Endothelial cell (in vitro differentiated cells): ENCODE results near the gene PAN2. TPM values are rescaled to one million over a fixed set of nuclear protein-coding genes. Genes with fewer than 3 reads are reported as not detected.

Experiments used
- DNase-seq: peaks from one replicate; pipeline ENCODE4 v3.0.0; 2021; ENCODE audit warnings: low spot score
- H3K27ac Mint-ChIP-seq: one replicate; pipeline ENCODE4 v1.8.0; 2021; ENCODE audit warnings: mixed read lengths, inconsistent platforms; ENCODE audit not compliant: unreplicated experiment
- H3K27me3 Mint-ChIP-seq: one replicate; pipeline ENCODE4 v1.8.0; 2021; ENCODE audit warnings: mild to moderate bottlenecking, moderate library complexity, mixed read lengths, inconsistent platforms; ENCODE audit not compliant: unreplicated experiment
- H3K36me3 Mint-ChIP-seq: one replicate; pipeline ENCODE4 v1.8.0; 2021; ENCODE audit warnings: mild to moderate bottlenecking, low read depth, mixed read lengths, inconsistent platforms; ENCODE audit not compliant: unreplicated experiment
- H3K4me1 Mint-ChIP-seq: one replicate; pipeline ENCODE4 v1.8.0; 2021; ENCODE audit warnings: mild to moderate bottlenecking, mixed read lengths, inconsistent platforms; ENCODE audit not compliant: unreplicated experiment
- H3K4me3 Mint-ChIP-seq: one replicate; pipeline ENCODE4 v1.8.0; 2021; ENCODE audit warnings: mild to moderate bottlenecking, mixed read lengths, inconsistent platforms; ENCODE audit not compliant: unreplicated experiment
- H3K9me3 Mint-ChIP-seq: one replicate; pipeline ENCODE4 v1.8.0; 2021; ENCODE audit warnings: mixed read lengths, inconsistent platforms; ENCODE audit not compliant: unreplicated experiment
- total RNA-seq: library from RNA; stranded (reverse); fragmentation: NEBNext Ultra II Directional; extraction: Animal tissue kit (Norgen Biotek cat#: 25700); gene quantifications from one replicate; pipeline ENCODE4 v1.2.1, GENCODE V29; 2021; ENCODE audit not compliant: unreplicated experiment
- TF ChIP-seq, protein P1 (sequence below): fragments of 200-600 bp; sonication (generic); IDR thresholded peaks from one replicate; pipeline ENCODE4 v1.5.0; 2021; ENCODE audit warnings: antibody characterized with exemption; ENCODE audit not compliant: unreplicated experiment

PAN2 gene
- total RNA-seq, 1 donor from 2014 or later = 55.7 TPM

DNA sequence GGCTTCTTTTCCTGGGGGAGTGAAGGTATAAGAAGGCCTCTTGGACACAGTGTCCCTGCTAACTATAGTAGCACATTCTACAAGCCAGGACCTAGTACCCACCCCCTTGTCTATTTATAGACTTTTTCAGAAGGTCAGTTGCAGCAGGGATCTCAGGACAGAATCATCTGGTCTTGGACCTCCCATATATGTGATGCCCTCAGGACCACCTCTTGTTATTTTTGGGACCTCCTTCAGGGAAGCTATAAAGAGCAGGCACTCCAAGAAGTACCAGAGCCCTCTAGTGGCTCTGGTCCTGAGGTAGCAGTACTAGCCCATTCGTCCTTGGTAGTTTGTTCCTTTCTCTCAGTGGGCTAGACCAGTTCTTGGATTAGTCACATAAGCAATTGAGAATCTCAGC lies 62.8 kb downstream of the PAN2 start:
- Mint-ChIP-seq H3K36me3 (peaks cover 42% of the 10 kb centered on the region), H3K9me3 (no peaks in the 10 kb centered on the region), H3K4me3 (peak overlapping the region; percentile 12), H3K4me1 (peaks cover 12% of the 10 kb centered on the region), H3K27me3 (peaks cover 2% of the 10 kb centered on the region), H3K27ac (no peak overlapping the region)
- DNase-seq = no peak
- TF ChIP-seq, protein P1, sequence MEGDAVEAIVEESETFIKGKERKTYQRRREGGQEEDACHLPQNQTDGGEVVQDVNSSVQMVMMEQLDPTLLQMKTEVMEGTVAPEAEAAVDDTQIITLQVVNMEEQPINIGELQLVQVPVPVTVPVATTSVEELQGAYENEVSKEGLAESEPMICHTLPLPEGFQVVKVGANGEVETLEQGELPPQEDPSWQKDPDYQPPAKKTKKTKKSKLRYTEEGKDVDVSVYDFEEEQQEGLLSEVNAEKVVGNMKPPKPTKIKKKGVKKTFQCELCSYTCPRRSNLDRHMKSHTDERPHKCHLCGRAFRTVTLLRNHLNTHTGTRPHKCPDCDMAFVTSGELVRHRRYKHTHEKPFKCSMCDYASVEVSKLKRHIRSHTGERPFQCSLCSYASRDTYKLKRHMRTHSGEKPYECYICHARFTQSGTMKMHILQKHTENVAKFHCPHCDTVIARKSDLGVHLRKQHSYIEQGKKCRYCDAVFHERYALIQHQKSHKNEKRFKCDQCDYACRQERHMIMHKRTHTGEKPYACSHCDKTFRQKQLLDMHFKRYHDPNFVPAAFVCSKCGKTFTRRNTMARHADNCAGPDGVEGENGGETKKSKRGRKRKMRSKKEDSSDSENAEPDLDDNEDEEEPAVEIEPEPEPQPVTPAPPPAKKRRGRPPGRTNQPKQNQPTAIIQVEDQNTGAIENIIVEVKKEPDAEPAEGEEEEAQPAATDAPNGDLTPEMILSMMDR = no peak

DNA sequence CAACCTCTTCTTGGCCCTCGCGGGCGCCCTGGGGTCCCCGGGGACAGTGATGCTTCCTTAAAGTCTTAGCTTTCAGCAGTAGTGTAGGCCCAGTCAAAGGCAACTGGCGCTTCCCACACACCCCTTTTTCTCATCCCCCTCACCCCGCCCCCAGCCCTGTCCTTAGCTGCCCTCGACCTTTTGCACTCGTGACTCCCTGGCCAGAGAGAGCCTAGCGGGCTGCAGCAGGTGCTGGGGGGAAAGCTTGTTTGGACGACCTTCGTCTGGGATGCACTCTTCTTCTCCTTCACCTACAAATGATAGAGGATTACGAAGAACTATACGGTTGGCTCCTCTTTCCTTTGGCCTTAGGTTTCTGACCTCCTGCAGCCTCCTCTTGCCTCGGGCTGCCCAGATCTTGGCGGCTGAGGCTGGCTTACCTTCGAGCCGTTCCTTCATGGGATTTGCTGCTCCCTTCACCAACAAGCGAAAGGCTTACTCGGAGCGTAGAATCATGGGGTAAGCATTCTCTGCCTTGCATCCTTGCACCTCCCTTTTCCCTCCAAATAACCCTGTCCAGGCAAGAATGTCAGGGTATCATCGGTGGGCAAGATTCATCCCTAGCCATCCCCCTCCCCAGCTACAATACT lies 66.2 kb downstream of the PAN2 start:
- DNase-seq = no peak
- Mint-ChIP-seq H3K4me1 (peaks cover 12% of the 10 kb centered on the region), H3K27ac (peak overlapping the region; percentile 32), H3K9me3 (no peaks in the 10 kb centered on the region), H3K27me3 (peaks cover 2% of the 10 kb centered on the region), H3K4me3 (peak overlapping the region; percentile 74), H3K36me3 (peaks cover 20% of the 10 kb centered on the region)
- TF ChIP-seq, protein P1 = no peak

- H3K9me3 Mint-ChIP-seq = no peaks in the 10 kb centered on the region
- H3K36me3 Mint-ChIP-seq = peaks cover 13% of the 10 kb centered on the region
- DNase-seq = peak; percentile 86
- H3K27me3 Mint-ChIP-seq = peaks cover 2% of the 10 kb centered on the region
- peak within 1 kb of the TSS; percentile 84 for H3K27ac Mint-ChIP-seq
- TF ChIP-seq, protein P1 = peak; percentile 59
- peaks cover 12% of the 10 kb centered on the region for H3K4me1 Mint-ChIP-seq
- peak within 1 kb of the TSS; percentile 94 for H3K4me3 Mint-ChIP-seq
Measured at GRCh38 chr12:56266693-56267442, 66.9 kb downstream of the PAN2 start, which contains the start of gene COQ10A. COQ10A (plus strand) TSS chr12:56266942; CDS start chr12:56267119, 177 bp downstream.

Other genes starting within 250 kb of the PAN2 start
- 84.3 TPM for gene PA2G4, start 229.4 kb downstream of the PAN2 start, total RNA-seq
- 3,242 TPM for gene RPL41, start 217.4 kb downstream of the PAN2 start, total RNA-seq
- 10.4 TPM for gene ZC3H10, start 215.7 kb downstream of the PAN2 start, total RNA-seq
- gene ESYT1, start 205.7 kb downstream of the PAN2 start, total RNA-seq = 302 TPM
- gene MYL6B, start 181.4 kb downstream of the PAN2 start, total RNA-seq = 170 TPM
- 2,481 TPM for gene MYL6, start 175.6 kb downstream of the PAN2 start, total RNA-seq
- gene SMARCC2, start 144.5 kb downstream of the PAN2 start, total RNA-seq = 105 TPM
- gene RNF41, start 112.1 kb downstream of the PAN2 start, total RNA-seq = 55.5 TPM
- gene NABP2, start 109.7 kb downstream of the PAN2 start, total RNA-seq = 19.8 TPM
- gene SLC39A5, start 103.9 kb downstream of the PAN2 start, total RNA-seq = not detected
- gene ANKRD52, start 75.6 kb downstream of the PAN2 start, total RNA-seq = 48.5 TPM
- gene COQ10A, start 67.1 kb downstream of the PAN2 start, total RNA-seq = 20.3 TPM
- gene CS, start 33.7 kb downstream of the PAN2 start, total RNA-seq = 187 TPM
- gene CNPY2, start 18.0 kb downstream of the PAN2 start, total RNA-seq = 203 TPM
- gene IL23A, start 4.9 kb upstream of the PAN2 start, total RNA-seq = 0.80 TPM
- gene STAT2, start 26.1 kb upstream of the PAN2 start, total RNA-seq = 97.3 TPM
- not detected for gene APOF, start 28.9 kb upstream of the PAN2 start, total RNA-seq
- gene TIMELESS, start 115.4 kb upstream of the PAN2 start, total RNA-seq = 34.2 TPM
- 0.10 TPM for gene MIP, start 120.7 kb upstream of the PAN2 start, total RNA-seq
- gene SPRYD4, start 134.6 kb upstream of the PAN2 start, total RNA-seq = 2.0 TPM
- gene GLS2, start 154.2 kb upstream of the PAN2 start, total RNA-seq = 0.21 TPM
- 122 TPM for gene RBMS2, start 187.8 kb upstream of the PAN2 start, total RNA-seq